Kidney glomerular epithelial cell (primary cell): ENCODE measurements around the gene BIRC7.

ENCODE experiments used
- DNase-seq: peaks from one replicate; lab custom pipeline; 2025; lab: John Stamatoyannopoulos, UW

Gene BIRC7

DNA sequence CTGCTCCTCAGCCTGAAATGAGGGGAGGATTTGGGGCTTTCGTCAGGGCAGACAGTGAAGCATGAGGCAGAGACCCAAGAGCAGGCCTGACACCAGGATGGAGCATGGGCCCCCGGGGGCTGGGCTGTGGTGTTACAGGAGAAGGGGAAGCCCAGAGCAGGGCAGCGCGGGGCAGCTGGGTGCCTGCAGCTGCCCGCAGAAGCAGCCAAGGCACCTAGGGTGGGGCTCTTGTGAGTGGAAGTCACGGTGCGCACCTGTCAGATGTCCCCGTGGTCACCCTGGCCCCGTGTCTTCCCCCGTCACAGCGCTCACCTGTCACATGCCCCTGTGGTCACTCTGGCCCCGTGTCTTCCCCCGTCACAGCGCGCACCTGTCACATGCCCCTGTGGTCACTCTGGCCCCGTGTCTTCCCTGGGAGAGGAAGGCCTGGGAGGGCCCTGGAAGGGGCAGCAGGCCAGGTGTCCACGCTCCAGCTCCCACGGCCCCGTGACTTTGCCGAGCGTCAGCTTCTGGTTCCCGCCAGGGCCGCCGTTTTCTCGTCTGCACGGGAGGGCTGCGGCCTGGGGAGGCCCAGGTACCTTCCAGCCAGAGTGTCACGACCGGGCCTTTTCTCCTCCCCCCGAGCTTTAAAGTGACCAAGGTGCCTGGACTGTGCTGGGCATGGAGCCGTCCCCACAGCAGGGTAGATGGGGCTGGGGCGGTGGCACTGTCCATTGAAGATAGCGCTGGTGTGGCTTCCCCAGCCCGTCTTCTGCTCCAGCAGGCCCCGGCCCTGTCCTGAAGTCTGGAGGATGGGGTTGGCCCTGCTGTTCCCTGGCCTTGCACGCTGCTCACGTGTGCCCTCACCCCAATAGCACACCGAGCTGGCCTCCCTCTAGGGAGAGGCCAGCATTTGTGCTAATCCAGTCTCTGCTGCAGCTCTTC is 46.3 kb downstream of the BIRC7 start:
- no peak for DNase-seq

DNA sequence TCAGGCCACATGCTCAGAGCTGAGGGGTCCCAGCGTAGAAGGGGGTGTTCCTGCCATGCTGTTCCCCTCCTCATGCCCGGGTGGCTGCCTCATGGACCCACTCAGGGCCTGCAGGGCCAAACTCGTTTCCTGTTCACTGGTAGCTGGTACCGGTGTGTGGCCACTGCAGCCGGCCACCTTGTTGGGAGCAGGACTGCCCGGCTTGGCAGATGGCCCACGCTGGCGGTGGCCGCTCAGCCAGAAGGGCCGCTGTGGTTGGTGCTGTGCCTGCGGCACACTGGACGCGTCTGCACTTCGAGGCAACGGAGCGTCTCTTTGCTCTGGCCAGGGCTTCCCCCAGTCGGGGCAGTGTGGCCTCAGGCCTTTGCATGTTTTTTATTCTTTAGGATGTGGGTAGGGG is 47.2 kb downstream of the BIRC7 start:
- DNase-seq, result no peak

DNA sequence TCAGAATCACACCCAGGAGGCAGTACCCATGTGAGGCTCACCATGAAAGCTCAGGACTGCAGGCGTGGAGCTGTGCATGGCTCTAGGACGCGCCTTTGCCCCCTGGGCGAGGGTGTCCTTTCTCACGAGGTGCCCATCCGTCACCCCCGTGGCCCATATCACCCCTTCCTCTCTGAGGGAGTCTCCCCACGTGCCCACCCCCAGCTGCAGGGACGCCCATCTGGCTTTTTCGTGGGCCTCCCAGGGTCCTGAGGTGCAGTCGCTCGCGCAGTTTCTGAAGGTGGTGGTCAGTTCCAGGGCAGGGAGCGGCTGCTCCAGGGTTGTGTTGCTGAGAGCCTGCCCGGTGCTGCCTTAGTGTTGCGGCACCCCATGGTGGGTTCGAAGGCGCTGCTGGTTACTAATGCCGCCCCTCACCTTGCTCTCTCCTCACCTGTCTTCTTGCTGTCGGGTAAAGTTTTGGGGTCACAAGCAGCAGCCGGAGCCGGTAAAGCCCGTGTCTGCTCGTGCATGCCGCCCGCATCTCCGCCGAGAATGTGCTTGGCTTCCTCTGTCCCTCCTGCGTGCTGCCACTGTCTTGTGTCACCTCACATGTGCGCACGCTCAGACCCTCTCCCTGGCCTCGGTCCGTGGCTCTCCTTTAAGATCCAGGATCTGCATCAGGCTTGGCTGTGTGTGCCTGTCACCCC is 47.8 kb downstream of the BIRC7 start:
- no peak for DNase-seq

DNA sequence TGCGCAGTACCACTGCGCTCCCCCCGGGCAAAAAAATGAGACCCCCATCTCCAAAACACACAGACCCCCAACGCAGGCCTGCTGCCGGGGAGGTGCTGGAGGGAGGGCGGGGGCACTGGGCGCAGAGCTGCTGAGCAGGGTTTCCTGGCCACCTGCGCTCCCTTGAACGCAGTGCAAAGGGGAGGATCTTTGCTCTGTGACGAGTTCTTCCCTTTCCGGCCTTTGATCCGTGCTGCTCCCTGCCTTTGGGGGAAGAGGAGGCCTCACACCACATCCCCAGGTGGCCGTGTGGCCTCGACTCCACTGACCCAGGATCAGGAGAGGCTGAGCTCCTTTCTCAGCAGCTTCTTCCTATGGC is 48.4 kb downstream of the BIRC7 start:
- no peak for DNase-seq

DNA sequence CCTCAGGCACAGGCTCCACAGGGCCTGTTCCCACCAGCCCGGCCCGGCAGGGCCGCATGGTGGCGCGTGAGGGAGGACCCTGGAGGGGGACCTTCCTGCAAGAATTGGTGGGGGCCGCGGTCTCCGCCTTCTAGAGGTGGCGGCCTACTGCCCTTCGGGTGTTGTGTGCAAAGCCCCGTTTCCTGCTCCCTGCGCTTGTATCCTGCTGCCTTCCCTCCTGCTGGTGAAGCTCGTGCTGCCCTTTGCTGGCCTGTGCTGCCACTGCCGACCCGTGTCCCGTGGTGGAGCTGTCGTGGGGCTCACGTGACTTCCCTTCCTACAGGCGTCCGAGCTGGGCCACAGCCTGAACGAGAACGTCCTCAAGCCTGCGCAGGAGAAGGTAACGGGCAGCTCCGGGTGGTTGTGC is 48.8 kb downstream of the BIRC7 start:
- no peak for DNase-seq

DNA sequence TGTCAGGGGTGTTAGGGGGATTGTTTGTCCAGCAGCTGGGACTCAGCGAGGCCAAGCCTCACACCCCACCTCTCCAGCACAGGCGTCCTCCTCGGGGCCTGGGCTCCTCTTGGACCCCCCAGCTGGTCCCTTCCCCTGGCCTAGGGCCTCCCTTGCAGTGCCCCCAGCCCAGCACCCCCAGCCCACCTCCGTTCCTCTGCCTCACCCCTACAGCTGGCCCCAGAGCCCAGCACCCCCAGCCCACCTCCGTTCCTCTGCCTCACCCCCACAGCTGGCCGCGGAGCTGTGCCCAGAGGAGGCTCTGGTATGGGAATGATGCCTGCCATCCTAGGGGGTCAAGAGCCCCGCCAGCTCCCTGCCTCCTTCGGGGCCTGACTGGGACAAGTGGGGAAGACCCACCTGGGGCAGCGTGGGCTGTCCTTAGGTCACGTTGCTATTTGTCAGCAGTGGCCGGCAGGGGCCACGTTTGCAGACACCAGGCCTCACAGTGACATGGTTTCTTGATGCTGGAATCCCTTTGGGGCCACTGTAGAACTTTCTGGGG is 49.3 kb downstream of the BIRC7 start:
- DNase-seq, result no peak

DNA sequence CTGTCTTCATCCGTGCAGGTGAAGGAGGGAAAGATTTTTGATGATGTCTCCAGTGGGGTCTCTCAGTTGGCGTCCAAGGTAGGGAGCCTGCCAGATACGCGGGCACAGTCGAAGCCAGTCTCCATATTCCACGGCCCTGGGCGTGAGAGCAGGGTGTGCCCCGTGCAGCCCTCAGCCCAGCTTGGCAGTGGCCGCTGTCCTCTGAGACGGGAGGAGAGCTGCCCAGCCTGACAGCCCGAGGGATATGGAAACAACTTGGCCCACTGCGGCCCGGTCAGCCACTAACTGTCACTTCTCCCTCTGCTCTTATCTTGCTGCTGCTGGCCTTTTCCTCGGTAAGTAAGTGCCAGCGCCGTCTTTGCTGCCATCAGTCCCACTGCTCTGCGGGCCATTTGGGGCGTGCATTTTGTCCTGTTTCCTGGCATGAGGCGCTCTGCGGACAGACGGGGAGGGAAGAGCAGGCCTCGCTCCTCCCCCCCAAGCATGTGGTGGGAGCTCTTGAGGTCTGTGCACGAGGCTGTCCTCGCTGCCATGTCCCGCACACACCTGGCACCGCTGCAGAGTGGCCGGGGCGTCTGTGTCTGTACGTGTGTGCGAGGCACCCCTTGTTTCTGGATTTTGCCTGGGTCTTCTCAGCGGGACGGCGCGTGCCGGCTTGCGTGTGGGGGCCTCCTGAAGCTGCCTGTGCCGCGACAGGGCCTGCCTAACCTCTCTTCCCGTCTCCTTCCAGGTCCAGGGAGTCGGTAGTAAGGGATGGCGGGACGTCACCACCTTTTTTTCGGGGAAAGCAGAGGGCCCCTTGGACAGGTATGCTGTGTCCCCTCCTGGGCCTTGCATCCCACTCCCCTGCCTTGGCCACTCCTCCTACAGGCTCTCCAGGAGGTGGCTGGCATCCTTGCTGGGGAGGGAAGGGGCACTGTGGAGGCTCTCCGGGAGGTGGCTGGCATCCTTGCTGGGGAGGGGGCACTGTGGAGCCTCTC is 50.2 kb downstream of the BIRC7 start:
- no peak for DNase-seq

DNA sequence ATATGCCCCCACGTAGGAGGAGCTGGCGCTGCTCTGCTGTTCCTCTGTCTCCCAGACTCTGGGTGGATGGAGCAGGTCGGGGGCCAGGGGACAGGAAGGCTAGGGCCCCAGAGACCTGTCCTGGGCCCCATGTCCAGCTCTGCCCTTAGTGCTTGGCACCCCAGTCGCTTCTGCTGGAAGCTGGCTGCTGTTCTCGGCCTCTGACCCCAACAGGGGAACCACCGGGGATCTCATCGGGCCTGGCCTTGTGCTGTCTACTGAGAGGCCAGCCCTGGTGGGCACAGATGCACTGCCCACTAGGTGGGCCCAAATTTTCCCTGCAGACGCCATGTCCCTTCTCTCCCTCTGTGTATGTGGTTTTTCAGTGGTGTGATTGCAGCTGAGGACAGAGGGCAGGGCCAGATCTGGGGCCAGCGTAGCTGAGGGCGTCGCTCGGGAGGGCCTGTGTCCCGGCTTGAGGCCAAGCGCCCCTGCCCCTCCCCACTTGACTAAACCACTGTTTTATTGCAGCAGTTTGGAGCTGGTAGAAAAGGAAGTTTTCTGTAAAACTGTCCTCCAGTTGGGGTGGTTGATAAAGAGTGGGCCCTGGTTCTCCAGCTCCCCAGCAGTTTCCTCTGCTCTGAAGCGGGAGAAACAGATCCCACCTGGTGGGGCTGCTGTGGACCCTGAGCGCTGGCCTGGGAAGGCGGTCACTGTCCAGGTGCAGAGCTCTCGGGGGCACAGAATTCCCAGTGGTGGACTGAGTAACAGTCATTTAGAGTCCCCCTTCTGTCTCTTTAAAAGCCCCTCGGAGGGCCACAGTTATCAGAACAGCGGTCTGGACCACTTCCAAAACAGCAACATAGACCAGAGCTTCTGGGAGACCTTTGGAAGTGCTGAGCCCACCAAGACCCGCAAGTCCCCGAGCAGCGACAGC is 51.3 kb downstream of the BIRC7 start:
- no peak for DNase-seq

DNA sequence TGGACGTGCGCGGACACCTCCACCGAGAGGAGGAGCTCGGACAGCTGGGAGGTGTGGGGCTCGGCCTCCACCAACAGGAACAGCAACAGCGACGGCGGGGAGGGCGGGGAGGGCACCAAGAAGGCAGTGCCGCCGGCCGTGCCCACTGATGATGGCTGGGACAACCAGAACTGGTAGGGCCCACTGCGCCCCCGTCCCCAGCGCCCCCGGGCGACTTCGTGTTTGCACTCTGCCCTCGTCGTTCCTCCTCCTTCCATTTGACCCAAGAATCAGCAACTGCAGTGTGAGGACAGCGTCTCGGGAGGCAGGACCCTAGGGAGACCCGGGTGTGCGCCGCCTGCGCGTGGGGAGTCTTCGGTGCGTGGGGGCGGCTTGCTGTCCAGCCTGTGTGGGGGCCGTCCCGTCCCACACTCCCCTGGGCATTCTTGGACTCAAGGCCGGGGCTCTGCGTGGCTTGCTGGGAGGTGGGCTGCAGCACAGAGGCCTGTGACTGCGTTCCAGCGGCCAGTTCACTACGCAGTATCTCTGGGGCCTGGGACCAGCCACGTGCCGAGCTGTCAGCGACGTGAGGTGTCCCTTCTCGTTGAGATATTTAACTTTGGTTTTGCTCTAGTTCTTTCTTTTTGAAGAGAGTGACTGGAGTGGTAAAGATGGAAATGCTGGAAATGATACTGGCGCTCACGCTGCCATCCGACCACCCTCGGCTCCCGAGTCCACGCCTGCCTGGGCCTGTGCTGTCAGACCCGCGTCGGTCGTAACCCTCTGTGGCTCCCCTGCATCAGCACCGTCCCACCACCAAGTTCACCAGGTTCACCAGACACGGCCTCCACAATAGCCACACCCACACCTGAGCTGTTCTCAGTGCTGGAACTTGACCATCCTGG is 52.2 kb downstream of the BIRC7 start:
- DNase-seq, result no peak

DNA sequence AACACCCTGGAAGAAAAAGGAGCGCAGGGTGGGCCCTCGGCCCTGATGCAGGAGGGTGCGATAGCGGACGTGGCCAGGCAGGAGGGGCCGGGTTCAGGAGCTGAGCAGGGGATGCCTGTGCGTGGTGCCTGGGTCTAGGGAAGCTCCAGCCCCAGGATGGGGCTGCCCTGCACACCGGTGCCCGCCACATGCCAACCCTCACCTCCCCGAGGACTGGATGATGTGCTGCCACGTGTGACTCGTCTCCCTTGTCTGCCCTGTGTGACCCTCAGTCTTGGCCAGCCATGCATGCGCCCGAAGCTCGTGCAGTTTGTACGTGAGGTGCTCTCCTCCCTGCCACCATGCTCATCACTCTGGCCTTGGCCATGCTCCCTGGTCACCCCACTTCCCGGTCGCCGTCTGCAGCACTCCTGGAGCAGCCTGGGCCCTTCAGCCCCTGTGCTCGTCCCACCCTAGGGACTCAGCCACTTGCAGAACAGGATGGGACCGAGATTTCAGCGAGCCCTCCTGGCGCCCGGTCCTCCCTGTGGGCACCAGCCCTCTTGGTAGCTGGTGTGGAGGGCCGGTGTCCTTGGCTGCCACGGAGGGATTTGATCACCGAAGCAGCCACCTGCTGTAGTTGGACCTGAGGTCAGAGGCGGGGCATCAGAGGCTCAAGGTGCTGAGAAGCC is 53.0 kb downstream of the BIRC7 start:
- DNase-seq, result no peak

DNA sequence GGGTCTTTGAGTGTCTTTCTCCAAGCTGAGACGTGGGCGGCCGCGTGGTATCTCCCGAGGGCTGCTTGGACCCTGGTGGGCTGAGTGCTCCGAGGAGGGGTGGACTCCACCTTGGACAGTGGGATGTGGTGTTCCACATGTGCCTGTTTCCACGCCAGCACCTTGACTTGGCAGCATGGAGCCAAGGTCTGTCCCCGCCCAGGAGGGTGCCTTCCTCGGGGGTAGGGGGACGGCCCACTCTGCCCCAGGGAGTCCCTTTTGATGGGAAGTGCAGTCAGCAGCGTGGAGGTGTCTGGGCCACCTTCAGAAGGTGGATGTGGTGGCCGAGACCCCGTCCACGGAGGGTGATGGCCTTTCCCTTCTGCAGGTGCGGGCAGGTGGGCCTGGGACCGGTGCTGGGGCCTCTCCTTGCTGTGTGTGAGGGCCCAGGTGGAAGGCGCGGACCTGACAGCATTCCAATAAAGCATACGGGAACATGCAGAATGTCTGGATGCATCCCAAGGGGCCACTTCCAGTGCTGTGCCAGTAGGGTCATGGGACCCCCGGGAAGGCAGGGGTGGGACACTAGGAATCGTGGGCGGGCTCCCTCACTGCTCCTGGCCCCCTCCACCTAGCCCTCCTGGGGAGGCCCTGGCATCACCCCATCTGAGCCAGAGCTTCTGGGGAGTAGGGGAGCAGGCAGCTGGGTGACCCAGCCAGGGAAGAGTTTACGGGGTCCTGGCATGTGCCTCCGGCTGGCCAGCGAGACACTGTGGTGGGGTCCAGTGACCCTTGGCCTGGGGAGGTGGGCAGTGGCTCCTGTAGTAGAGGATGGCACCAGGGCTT is 53.8 kb downstream of the BIRC7 start:
- no peak for DNase-seq
